WTC11 (cell line): Measurements from ENCODE around the gene CSTPP1. TPM values are rescaled to one million over a fixed set of nuclear protein-coding genes. Genes with fewer than 3 reads are reported as not detected.

Source experiments
- ATAC-seq: fragments of 200-7000 bp; cut with Tn5 transposase; 2 replicates; pipeline ENCODE4 v1.10.0; 2021; ENCODE audit warnings: mild to moderate bottlenecking, moderate library complexity
- CTCF ChIA-PET: fragments of 300-600 bp; sonication (Branson Sonifier 250); formaldehyde crosslinking; loops from one replicate; lab custom pipeline; 2021; ENCODE audit warnings: antibody characterized with exemption; lab: Charles Lee
- POLR2A ChIA-PET: fragments of 350-600 bp; sonication (Branson Sonifier 250); formaldehyde crosslinking; loops from one replicate; lab custom pipeline; 2021; ENCODE audit warnings: antibody characterized with exemption; lab: Charles Lee
- DNase-seq: peaks from one replicate; pipeline ENCODE4 v3.0.0; 2021; ENCODE audit warnings: low spot score
- H3K27ac Mint-ChIP-seq: 2 replicates; pipeline ENCODE4 v1.8.0; 2021; ENCODE audit warnings: mixed read lengths
- H3K27me3 Mint-ChIP-seq: 2 replicates; pipeline ENCODE4 v1.8.0; 2021; ENCODE audit warnings: low read depth, mild to moderate bottlenecking, moderate library complexity, mixed read lengths
- H3K36me3 Mint-ChIP-seq: 2 replicates; pipeline ENCODE4 v1.8.0; 2021; ENCODE audit warnings: mixed read lengths
- H3K4me1 Mint-ChIP-seq: 2 replicates; pipeline ENCODE4 v1.8.0; 2022; ENCODE audit warnings: mixed read lengths
- H3K4me3 Mint-ChIP-seq: 2 replicates; pipeline ENCODE4 v1.8.0; 2021; ENCODE audit warnings: mild to moderate bottlenecking, moderate library complexity, mixed read lengths
- H3K9me3 Mint-ChIP-seq: 2 replicates; pipeline ENCODE4 v1.8.0; 2021; ENCODE audit warnings: mixed read lengths
- ATF6 ChIP-seq: sonication (generic); formaldehyde crosslinking; IDR thresholded peaks from 2 replicates; pipeline ENCODE4 v1.8.1; 2023; ENCODE audit warnings: mild to moderate bottlenecking, missing genetic modification reagents
- CREM ChIP-seq: sonication (generic); formaldehyde crosslinking; IDR thresholded peaks from 2 replicates; pipeline ENCODE4 v1.8.1; 2022; ENCODE audit warnings: mild to moderate bottlenecking, missing genetic modification reagents, moderate library complexity
- ETV6 ChIP-seq: sonication (generic); formaldehyde crosslinking; IDR thresholded peaks from 2 replicates; pipeline ENCODE4 v1.8.1; 2022; ENCODE audit warnings: mild to moderate bottlenecking, missing genetic modification reagents
- FOXK1 ChIP-seq: sonication (generic); formaldehyde crosslinking; IDR thresholded peaks from 2 replicates; pipeline ENCODE4 v1.8.0; 2022; ENCODE audit warnings: mild to moderate bottlenecking, moderate library complexity, missing genetic modification reagents
- GTF2I ChIP-seq: fragments of 250-450 bp; sonication (Bioruptor Pico); conservative IDR thresholded peaks from 2 replicates; pipeline ENCODE4 v1.4.0; 2021; ENCODE audit warnings: mild to moderate bottlenecking
- HMGA2 ChIP-seq: fragments of 250-450 bp; sonication (Bioruptor Pico); IDR thresholded peaks from 2 replicates; pipeline ENCODE4 v1.4.0; 2021; ENCODE audit warnings: mild to moderate bottlenecking, moderate library complexity
- IRF1 ChIP-seq: sonication (generic); formaldehyde crosslinking; IDR thresholded peaks from 2 replicates; pipeline ENCODE4 v1.8.0; 2023; ENCODE audit warnings: missing genetic modification reagents
- IRF2 ChIP-seq: sonication (generic); formaldehyde crosslinking; IDR thresholded peaks from 2 replicates; pipeline ENCODE4 v1.8.0; 2022; ENCODE audit warnings: low read depth, missing genetic modification reagents, borderline replicate concordance
- KAT7 ChIP-seq: sonication (generic); formaldehyde crosslinking; IDR thresholded peaks from 2 replicates; pipeline ENCODE4 v1.8.1; 2023; ENCODE audit warnings: missing genetic modification reagents, mild to moderate bottlenecking, borderline replicate concordance
- MXD4 ChIP-seq: fragments of 250-450 bp; sonication (Bioruptor Pico); IDR thresholded peaks from 2 replicates; pipeline ENCODE4 v1.8.0; 2021; ENCODE audit warnings: mild to moderate bottlenecking, moderate library complexity, borderline replicate concordance
- NR3C1 ChIP-seq: sonication (generic); formaldehyde crosslinking; conservative IDR thresholded peaks from 2 replicates; pipeline ENCODE4 v1.8.1; 2023; ENCODE audit warnings: low read depth, mild to moderate bottlenecking, missing genetic modification reagents
- SOX15 ChIP-seq: fragments of 250-450 bp; sonication (Bioruptor Pico); IDR thresholded peaks from 2 replicates; pipeline ENCODE4 v1.9.0; 2021; ENCODE audit warnings: mild to moderate bottlenecking
- USF2 ChIP-seq: sonication (generic); formaldehyde crosslinking; IDR thresholded peaks from 2 replicates; pipeline ENCODE4 v1.8.1; 2023; ENCODE audit warnings: mild to moderate bottlenecking, missing genetic modification reagents, moderate library complexity
- ZBTB21 ChIP-seq: sonication (generic); formaldehyde crosslinking; IDR thresholded peaks from 2 replicates; pipeline ENCODE4 v1.8.1; 2023; ENCODE audit warnings: mild to moderate bottlenecking, missing genetic modification reagents, borderline replicate concordance
- ZMAT4 ChIP-seq: fragments of 250-450 bp; sonication (Bioruptor Pico); IDR thresholded peaks from 2 replicates; pipeline ENCODE4 v1.9.0; 2021; ENCODE audit warnings: mild to moderate bottlenecking
- ZNF281 ChIP-seq: sonication (generic); formaldehyde crosslinking; IDR thresholded peaks from 2 replicates; pipeline ENCODE4 v1.8.0; 2023; ENCODE audit warnings: mild to moderate bottlenecking, missing genetic modification reagents
- ZNF396 ChIP-seq: fragments of 250-450 bp; sonication (Bioruptor Pico); IDR thresholded peaks from 2 replicates; pipeline ENCODE4 v1.8.0; 2021; ENCODE audit warnings: mild to moderate bottlenecking, moderate library complexity, borderline replicate concordance
- ZNF512 ChIP-seq: sonication (generic); formaldehyde crosslinking; IDR thresholded peaks from 2 replicates; pipeline ENCODE4 v1.8.1; 2022; ENCODE audit warnings: missing genetic modification reagents, borderline replicate concordance
- ZNF671 ChIP-seq: fragments of 250-450 bp; sonication (Bioruptor Pico); IDR thresholded peaks from 2 replicates; pipeline ENCODE4 v1.8.0; 2021; ENCODE audit warnings: mild to moderate bottlenecking
- total RNA-seq: library from RNA; stranded (reverse); gene quantifications from 3 replicates; pipeline ENCODE4 v1.2.3, GENCODE V29; 2021

The CSTPP1 gene
- total RNA-seq, 1 experiment from 2014 or later, result 23.6 TPM

- H3K4me3 Mint-ChIP-seq, result no peak overlapping the region
- ChIA-PET CTCF (no interaction called here), POLR2A (no interaction called here)
- no peaks in the 10 kb centered on the region for H3K36me3 Mint-ChIP-seq
- no peak for TF ChIP-seq HMGA2
- TF ChIP-seq NR3C1, result no peak
- TF ChIP-seq ZNF396, result no peak
- TF ChIP-seq IRF2 (CRISPR knock-in tag), result no peak
- TF ChIP-seq ZBTB21, result no peak
- TF ChIP-seq ZNF281 (CRISPR knock-in tag), result no peak
- TF ChIP-seq IRF1 (CRISPR knock-in tag), result no peak
- TF ChIP-seq ETV6 (CRISPR knock-in tag), result no peak
- TF ChIP-seq FOXK1 (CRISPR knock-in tag), result no peak
- TF ChIP-seq KAT7 (CRISPR knock-in tag), result no peak
- no peak for TF ChIP-seq MXD4 (CRISPR knock-in tag)
- H3K27me3 Mint-ChIP-seq, result no peaks in the 10 kb centered on the region
- H3K4me1 Mint-ChIP-seq, result no peaks in the 10 kb centered on the region
- no peaks in the 10 kb centered on the region for H3K9me3 Mint-ChIP-seq
- DNase-seq (no peak), ATAC-seq (no peak)
- peak overlapping the region; percentile 8; the same call in 1 of the 2 replicates for H3K27ac Mint-ChIP-seq
Observed at GRCh38 chr11:47010179-47010578, 73.6 kb downstream of the CSTPP1 start.

GRCh38 chr11:47014097-47014496, 77.5 kb downstream of the CSTPP1 start:
- CTCF ChIA-PET, result no interaction called here
- TF ChIP-seq ZNF512 (CRISPR knock-in tag), result peak; percentile 81; the same call in 1 of the 2 replicates
- no peak for TF ChIP-seq ATF6 (CRISPR knock-in tag)
- TF ChIP-seq, all 79 proteins: peak for 1
- H3K4me1 Mint-ChIP-seq, result no peaks in the 10 kb centered on the region
- peak overlapping the region; percentile 19; the same call in 1 of the 2 replicates for H3K27ac Mint-ChIP-seq
- DNase-seq (no peak), ATAC-seq (no peak)
- no peaks in the 10 kb centered on the region for H3K36me3 Mint-ChIP-seq
- H3K9me3 Mint-ChIP-seq, result no peaks in the 10 kb centered on the region; the same call in 1 of the 2 replicates
- H3K27me3 Mint-ChIP-seq, result no peaks in the 10 kb centered on the region
- POLR2A ChIA-PET, result no interaction called here
- no peak overlapping the region for H3K4me3 Mint-ChIP-seq

GRCh38 chr11:47018637-47019036, 82.1 kb downstream of the CSTPP1 start:
- Mint-ChIP-seq H3K4me1 (peaks cover 17% of the 10 kb centered on the region), H3K4me3 (no peak overlapping the region), H3K36me3 (no peaks in the 10 kb centered on the region), H3K9me3 (no peaks in the 10 kb centered on the region; the same call in 1 of the 2 replicates), H3K27ac (no peak overlapping the region), H3K27me3 (no peaks in the 10 kb centered on the region)
- ChIA-PET CTCF (interaction anchor here (2.5 kb wide), 1 partner anchor 134 kb away, joined by 6 read pairs; no protein-coding TSS in a partner anchor), POLR2A (no interaction called here)
- TF ChIP-seq IRF1 (CRISPR knock-in tag) (no peak), SOX15 (CRISPR knock-in tag) (no peak), IRF2 (CRISPR knock-in tag) (no peak), USF2 (CRISPR knock-in tag) (no peak), ZBTB21 (no peak), ZMAT4 (CRISPR knock-in tag) (no peak), CREM (CRISPR knock-in tag) (no peak), ZNF671 (CRISPR knock-in tag) (no peak), GTF2I (no peak)
- DNase-seq (no peak), ATAC-seq (no peak)
